A549 (cell line): Measurements from ENCODE around the gene HS3ST5.

Experiments used
- HOXB5 ChIP-seq: fragments of 250-450 bp; sonication (Bioruptor Pico); IDR thresholded peaks from 2 replicates; pipeline ENCODE4 v1.5.0; 2020; ENCODE audit warnings: mild to moderate bottlenecking, moderate library complexity
- MYC ChIP-seq: IDR thresholded peaks from 2 replicates; pipeline ENCODE4 v1.6.1; 2012; ENCODE audit warnings: mild to moderate bottlenecking, inconsistent platforms, low read length, improper control_type of control experiment, borderline replicate concordance
- RAD21 ChIP-seq, 2 experiments: fragments of >200 bp in 1 of 2; sonication (Bioruptor Twin) in 1 of 2; formaldehyde crosslinking in 1 of 2; IDR thresholded peaks in 1 of 2; conservative IDR thresholded peaks in 1 of 2; 2 replicates in 1 of 2; 3 replicates in 1 of 2; pipeline ENCODE4 v1.6.1; 2012 to 2018; ENCODE audit warnings: inconsistent platforms in 1 of 2
- SMC3 ChIP-seq: fragments of >200 bp; sonication (Bioruptor Twin); formaldehyde crosslinking; IDR thresholded peaks from 3 replicates; pipeline ENCODE4 v1.6.1; 2018; ENCODE audit warnings: inconsistent platforms
- ZFP36 ChIP-seq: fragments of 450-650 bp; IDR thresholded peaks from 2 replicates; pipeline ENCODE4 v1.6.1; 2014; ENCODE audit warnings: borderline replicate concordance; ENCODE audit not compliant: partially characterized antibody
- TF ChIP-seq, protein P1 (sequence below): fragments of >200 bp; sonication (Bioruptor Twin); formaldehyde crosslinking; IDR thresholded peaks from 3 replicates; pipeline ENCODE4 v1.5.1; 2016

DNA sequence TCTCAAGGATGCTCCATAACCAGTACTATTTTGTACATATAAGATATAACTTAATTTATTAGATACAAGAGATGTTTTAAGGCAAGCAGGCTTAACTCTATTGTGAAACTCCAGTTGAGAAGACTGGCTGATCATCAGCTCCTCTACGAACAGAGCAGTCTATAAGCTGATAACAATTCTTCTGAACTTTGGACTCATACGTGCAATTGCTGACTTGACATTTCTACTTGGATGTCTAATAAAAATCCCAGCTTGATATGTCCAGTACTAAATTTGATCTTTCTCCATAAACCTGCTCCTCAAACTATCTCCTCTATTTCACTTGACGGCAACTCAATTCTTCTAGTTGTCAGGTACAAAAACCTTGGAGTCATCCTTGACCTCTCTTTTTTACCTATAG is 141.9 kb downstream of the HS3ST5 start:
- TF ChIP-seq RAD21 (conservative IDR thresholded peaks at IDR 0.05 in 1 of 2, IDR thresholded peaks at IDR 0.05 in 1 of 2) (no peak), MYC (no peak), SMC3 (no peak), ZFP36 (no peak), HOXB5 (CRISPR knock-in tag) (no peak)
- TF ChIP-seq, protein P1, sequence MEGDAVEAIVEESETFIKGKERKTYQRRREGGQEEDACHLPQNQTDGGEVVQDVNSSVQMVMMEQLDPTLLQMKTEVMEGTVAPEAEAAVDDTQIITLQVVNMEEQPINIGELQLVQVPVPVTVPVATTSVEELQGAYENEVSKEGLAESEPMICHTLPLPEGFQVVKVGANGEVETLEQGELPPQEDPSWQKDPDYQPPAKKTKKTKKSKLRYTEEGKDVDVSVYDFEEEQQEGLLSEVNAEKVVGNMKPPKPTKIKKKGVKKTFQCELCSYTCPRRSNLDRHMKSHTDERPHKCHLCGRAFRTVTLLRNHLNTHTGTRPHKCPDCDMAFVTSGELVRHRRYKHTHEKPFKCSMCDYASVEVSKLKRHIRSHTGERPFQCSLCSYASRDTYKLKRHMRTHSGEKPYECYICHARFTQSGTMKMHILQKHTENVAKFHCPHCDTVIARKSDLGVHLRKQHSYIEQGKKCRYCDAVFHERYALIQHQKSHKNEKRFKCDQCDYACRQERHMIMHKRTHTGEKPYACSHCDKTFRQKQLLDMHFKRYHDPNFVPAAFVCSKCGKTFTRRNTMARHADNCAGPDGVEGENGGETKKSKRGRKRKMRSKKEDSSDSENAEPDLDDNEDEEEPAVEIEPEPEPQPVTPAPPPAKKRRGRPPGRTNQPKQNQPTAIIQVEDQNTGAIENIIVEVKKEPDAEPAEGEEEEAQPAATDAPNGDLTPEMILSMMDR: no peak
